Osteoblast (primary cell): ENCODE data around the gene TMEM63B. TPM values are rescaled to one million over a fixed set of nuclear protein-coding genes. Genes with fewer than 3 reads are reported as not detected.
"Not testable (repeated sequence)": the region's sequence is repeated elsewhere in the genome, so short reads cannot be mapped to it uniquely, and the experiment has no call there.

Source experiments
- DNase-seq: peaks from one replicate; pipeline ENCODE4 v3.0.0; 2011; ENCODE audit warnings: low spot score, mixed read lengths; ENCODE audit not compliant: insufficient read length; ENCODE audit errors: missing footprints
- H2AFZ ChIP-seq: 2 replicates; pipeline ENCODE4 v1.6.0; 2011; ENCODE audit warnings: mild to moderate bottlenecking, low read length
- H3K27ac ChIP-seq: 2 replicates; pipeline ENCODE4 v1.5.1; 2011; ENCODE audit warnings: mild to moderate bottlenecking, low read depth, low read length, moderate library complexity
- H3K27me3 ChIP-seq: 2 replicates; pipeline ENCODE4 v1.6.0; 2012; ENCODE audit warnings: mild to moderate bottlenecking, control low read depth, inconsistent platforms, low read length, moderate library complexity; ENCODE audit not compliant: insufficient read depth
- H3K36me3 ChIP-seq: 2 replicates; pipeline ENCODE4 v1.5.1; 2011; ENCODE audit warnings: mild to moderate bottlenecking, low read length, control low read depth, moderate library complexity; ENCODE audit not compliant: insufficient read depth
- H3K4me1 ChIP-seq: 2 replicates; pipeline ENCODE4 v1.5.1; 2011; ENCODE audit warnings: mild to moderate bottlenecking, low read length, control low read depth, moderate library complexity; ENCODE audit not compliant: insufficient read depth
- H3K4me2 ChIP-seq: 2 replicates; pipeline ENCODE4 v1.6.0; 2011; ENCODE audit warnings: mild to moderate bottlenecking, low read length; ENCODE audit not compliant: insufficient read depth
- H3K4me3 ChIP-seq: fragments of 200-600 bp; sonication (generic); 3 replicates; pipeline ENCODE4 v1.5.1; 2012; ENCODE audit warnings: mild to moderate bottlenecking, low read length, inconsistent platforms; ENCODE audit not compliant: insufficient read depth
- H3K79me2 ChIP-seq: 2 replicates; pipeline ENCODE4 v1.6.0; 2012; ENCODE audit warnings: mild to moderate bottlenecking, low read length, control low read depth, inconsistent platforms; ENCODE audit not compliant: insufficient read depth
- H3K9me3 ChIP-seq: 2 replicates; pipeline ENCODE4 v1.5.1; 2011; ENCODE audit warnings: low read depth, low read length, control low read depth
- H4K20me1 ChIP-seq: 2 replicates; pipeline ENCODE4 v1.6.0; 2012; ENCODE audit warnings: mild to moderate bottlenecking, low read length, control low read depth; ENCODE audit not compliant: insufficient read depth
- CTCF ChIP-seq: IDR thresholded peaks from 2 replicates; pipeline ENCODE4 v1.5.1; 2011; ENCODE audit warnings: mild to moderate bottlenecking, low read depth, low read length, moderate library complexity; ENCODE audit errors: extremely low read depth
- total RNA-seq: library from RNA; depleted of rRNA; stranded (reverse); fragments of >200 nt; gene quantifications from 2 replicates; pipeline ENCODE4 v1.2.3, GENCODE V29; 2012

Gene TMEM63B
- total RNA-seq, 1 donor, result 36.6 TPM

DNA sequence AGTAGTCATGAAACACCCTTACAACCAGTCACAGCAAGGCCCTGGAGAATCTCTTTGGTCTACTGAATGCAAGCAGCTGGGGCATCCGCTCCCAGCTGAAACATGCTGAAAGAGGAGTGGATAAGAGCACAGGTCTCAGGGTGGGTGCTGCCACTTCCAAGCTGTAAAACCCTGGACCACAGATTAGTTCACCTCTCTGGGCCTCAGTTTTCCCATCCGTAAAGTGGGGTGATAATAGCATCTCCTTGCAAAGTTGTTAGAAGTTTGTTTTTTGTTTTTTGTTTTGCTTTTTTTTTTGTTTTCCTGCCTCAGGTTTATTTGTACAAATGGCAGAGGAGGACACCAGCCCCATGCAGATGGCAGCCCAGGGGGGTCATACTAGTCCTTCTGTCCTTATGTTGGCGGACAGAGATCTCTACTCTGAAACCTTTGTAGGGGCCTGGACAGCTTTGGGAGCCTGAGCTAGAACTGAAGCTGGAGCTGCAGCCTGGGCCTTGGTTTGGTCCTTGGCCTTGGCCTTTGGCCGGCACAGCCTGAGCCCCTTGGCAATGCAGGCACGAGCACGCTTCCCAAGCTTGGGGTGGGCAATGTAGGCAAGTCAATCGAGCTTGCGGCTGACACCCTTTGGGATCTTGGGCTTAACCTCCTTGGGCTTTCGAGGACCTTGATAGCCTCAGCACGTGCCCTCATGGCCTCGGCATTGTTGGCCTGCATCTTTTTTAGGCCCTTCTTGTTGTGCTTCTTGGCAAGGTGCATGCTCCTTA, 38.3 kb upstream of the TMEM63B start:
- Histone ChIP-seq H3K79me2 (no peaks in the 10 kb centered on the region), H3K9me3 (no peaks in the 10 kb centered on the region), H3K4me3 (no peak overlapping the region), H3K4me1 (no peaks in the 10 kb centered on the region), H3K4me2 (no peak overlapping the region), H3K27me3 (no peaks in the 10 kb centered on the region), H3K27ac (no peak overlapping the region), H2AFZ (no peak overlapping the region), H4K20me1 (peaks cover 3% of the 10 kb centered on the region), H3K36me3 (peaks cover 4% of the 10 kb centered on the region)
- TF ChIP-seq CTCF, result no peak
- no peak for DNase-seq

GRCh38 chr6:44090465-44090864, 36.9 kb upstream of the TMEM63B start:
- Histone ChIP-seq H2AFZ (no peak overlapping the region), H3K27me3 (no peaks in the 10 kb centered on the region), H4K20me1 (peaks cover 3% of the 10 kb centered on the region), H3K36me3 (peaks cover 5% of the 10 kb centered on the region), H3K27ac (no peak overlapping the region), H3K79me2 (no peaks in the 10 kb centered on the region), H3K4me3 (no peak overlapping the region), H3K4me2 (no peak overlapping the region), H3K4me1 (no peaks in the 10 kb centered on the region), H3K9me3 (no peaks in the 10 kb centered on the region)
- TF ChIP-seq CTCF, result no peak
- DNase-seq, result no peak

GRCh38 chr6:44091356-44091755, 36.0 kb upstream of the TMEM63B start:
- not testable (repeated sequence) for DNase-seq, H2AFZ ChIP-seq, H3K4me2 ChIP-seq, H3K27ac ChIP-seq, H3K27me3 ChIP-seq, H3K9me3 ChIP-seq, H3K79me2 ChIP-seq, H3K36me3 ChIP-seq, H3K4me1 ChIP-seq, H3K4me3 ChIP-seq, H4K20me1 ChIP-seq

GRCh38 chr6:44091981-44092884, 35.1 kb upstream of the TMEM63B start:
- H3K79me2 ChIP-seq, result no peaks in the 10 kb centered on the region
- no peaks in the 10 kb centered on the region for H3K27me3 ChIP-seq
- TF ChIP-seq CTCF, result no peak
- no peak overlapping the region for H3K27ac ChIP-seq
- no peak overlapping the region for H2AFZ ChIP-seq
- no peak for DNase-seq
- H4K20me1 ChIP-seq, result peaks cover 11% of the 10 kb centered on the region
- no peaks in the 10 kb centered on the region for H3K4me1 ChIP-seq
- H3K9me3 ChIP-seq, result no peaks in the 10 kb centered on the region
- H3K4me2 ChIP-seq, result no peak overlapping the region
- no peak overlapping the region for H3K4me3 ChIP-seq
- H3K36me3 ChIP-seq, result peaks cover 5% of the 10 kb centered on the region
